Cardiac fibroblast (primary cell): Measurements from ENCODE around the gene PRR4.
A peak's percentile ranks its signal among the peaks of the same experiment; 100 is the strongest.

Source experiments
- DNase-seq, 2 donors: peaks; one replicate each; pipeline versions ENCODE4 v3.0.0 to v3.0.0-alpha.2; 2010; ENCODE audit warnings: low read depth in 2 of 2
- H3K4me3 ChIP-seq, 2 donors: replicated peaks in 1 of 2; 1 replicate in 1 of 2; 2 replicates in 1 of 2; pipeline ENCODE4 v1.5.1; 2011; ENCODE audit warnings: low read depth in 2 of 2, low read length in 2 of 2, mild to moderate bottlenecking in 2 of 2, moderate library complexity in 1 of 2
- TF ChIP-seq, protein P1 (sequence below): IDR thresholded peaks from one replicate; pipeline ENCODE4 v1.5.1; 2011; ENCODE audit warnings: low read depth, mild to moderate bottlenecking, low read length, inconsistent platforms

PRR4 gene, protein sequence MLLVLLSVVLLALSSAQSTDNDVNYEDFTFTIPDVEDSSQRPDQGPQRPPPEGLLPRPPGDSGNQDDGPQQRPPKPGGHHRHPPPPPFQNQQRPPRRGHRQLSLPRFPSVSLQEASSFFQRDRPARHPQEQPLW

DNA sequence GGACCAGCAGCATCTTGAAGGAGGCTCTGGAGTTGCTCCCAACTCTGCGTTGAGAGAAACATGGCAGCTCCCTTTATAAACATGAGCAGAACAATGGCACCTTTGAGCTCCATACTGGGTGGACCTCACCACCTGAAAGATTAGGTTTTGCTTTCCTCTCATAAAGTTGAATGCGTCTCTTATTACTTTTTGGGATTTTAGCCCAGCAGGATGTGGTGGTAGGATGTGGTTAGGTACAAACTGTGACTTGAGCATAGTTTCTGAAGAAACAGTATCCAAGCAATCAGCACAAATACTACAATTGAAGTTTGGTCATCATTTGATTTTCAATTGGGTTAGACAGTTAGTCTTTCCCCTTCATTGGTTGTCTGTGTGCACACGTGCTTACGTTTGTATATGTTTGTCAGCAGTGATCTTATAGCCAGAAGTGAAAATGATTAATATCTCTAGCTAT, at the start of gene PRR4:
Gene PRR4, minus strand, starts transcription at position 51 of the 454 bp plus-strand sequence. Its CDS starts 38 bp downstream, at position 13.
- DNase-seq, result peak in 1 of 2 donors; percentile 2
- TF ChIP-seq, protein P1, sequence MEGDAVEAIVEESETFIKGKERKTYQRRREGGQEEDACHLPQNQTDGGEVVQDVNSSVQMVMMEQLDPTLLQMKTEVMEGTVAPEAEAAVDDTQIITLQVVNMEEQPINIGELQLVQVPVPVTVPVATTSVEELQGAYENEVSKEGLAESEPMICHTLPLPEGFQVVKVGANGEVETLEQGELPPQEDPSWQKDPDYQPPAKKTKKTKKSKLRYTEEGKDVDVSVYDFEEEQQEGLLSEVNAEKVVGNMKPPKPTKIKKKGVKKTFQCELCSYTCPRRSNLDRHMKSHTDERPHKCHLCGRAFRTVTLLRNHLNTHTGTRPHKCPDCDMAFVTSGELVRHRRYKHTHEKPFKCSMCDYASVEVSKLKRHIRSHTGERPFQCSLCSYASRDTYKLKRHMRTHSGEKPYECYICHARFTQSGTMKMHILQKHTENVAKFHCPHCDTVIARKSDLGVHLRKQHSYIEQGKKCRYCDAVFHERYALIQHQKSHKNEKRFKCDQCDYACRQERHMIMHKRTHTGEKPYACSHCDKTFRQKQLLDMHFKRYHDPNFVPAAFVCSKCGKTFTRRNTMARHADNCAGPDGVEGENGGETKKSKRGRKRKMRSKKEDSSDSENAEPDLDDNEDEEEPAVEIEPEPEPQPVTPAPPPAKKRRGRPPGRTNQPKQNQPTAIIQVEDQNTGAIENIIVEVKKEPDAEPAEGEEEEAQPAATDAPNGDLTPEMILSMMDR, result no peak
- no peak within 1 kb of the TSS for H3K4me3 ChIP-seq

DNA sequence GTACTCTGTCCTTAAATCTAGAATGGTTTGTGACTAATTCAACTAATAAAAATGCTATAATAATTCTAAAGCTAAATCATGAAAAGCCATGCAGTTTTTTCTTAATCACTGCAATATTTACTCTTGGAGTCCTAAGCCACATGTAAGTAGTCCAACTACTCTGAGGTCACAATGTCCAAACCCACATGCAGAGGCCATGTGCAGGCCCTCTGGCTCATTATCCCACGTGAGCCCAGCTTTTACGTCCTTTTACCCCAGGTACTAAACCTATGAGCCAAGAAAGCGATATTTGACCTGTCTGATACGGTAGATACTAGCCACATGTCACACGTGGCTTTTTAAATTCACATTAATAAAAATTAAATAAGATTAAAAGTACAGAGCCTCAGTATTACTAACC, 47.6 kb upstream of the PRR4 start:
- no peak for DNase-seq
- H3K4me3 ChIP-seq, result no peak overlapping the region
- TF ChIP-seq, protein P1, result no peak

DNA sequence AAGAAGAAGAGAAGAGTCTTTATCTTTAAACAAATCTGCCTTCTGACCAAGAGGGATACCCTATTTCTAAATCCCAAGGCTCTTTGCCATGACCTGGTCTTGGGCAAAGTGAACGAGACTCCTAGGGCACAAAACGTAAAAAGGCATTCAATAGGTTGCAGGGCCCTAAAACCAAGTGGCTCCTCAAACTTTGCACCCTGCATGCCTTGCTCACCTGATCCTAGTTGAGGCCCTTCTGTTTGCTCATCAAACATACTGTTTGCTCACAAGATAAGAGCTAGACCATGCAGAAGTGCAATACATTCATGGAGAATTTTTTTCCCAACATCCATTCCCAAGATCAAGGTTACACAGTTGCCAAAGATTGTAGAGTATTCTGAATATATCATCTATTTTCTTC, 42.7 kb upstream of the PRR4 start:
- no peak for DNase-seq
- TF ChIP-seq, protein P1, result no peak
- no peak overlapping the region for H3K4me3 ChIP-seq

DNA sequence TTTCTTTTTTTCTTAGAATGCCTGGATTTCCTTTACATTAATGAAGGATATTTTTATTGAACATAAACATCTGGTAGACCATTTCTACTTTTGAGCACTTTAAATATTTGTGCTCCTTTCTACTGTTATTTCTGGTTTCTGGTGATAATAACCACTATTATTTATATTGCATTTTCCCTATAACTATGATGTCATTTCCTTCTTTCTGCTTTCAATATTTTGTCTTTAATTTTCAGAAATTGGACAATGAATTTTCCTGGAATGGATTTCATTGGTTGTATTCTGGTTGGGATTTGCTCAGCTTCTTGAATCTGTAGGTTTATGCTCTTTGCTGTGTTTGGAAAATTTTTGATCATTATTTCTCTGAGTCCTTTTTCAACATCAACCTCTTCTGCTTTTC, 40.0 kb upstream of the PRR4 start:
- TF ChIP-seq, protein P1, result no peak
- no peak for DNase-seq
- no peak overlapping the region for H3K4me3 ChIP-seq

DNA sequence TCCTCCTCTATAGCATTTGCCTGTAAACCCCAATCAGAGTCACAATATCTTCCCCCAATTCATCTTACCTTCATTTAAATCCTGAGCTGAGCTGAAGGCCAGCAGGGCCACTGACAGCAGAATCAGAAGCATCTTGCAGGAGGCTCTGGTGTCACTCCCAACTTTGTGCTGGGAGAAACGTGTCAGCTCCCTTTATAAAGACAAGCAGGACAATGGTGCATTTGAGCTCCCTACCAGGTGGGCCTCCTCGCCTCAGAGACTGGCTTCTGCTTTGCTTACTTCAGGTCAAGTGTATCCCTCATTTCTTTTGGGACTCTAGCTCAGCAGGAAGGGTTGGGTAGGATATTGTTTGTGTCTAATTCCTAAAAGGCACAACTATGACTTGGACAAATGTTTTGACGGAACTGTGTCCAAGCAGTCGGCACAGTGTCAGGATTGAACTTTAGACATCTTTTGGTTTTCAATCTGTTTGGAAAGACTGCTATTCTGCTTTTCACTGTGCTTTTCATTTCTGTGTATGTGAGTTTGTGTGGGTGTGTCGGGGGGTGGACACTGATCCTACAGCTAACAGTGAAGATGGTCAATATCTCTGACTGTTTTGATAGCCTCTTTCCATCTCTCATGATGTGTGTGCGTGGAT, 34.9 kb upstream of the PRR4 start, which contains the start of gene PRH1:
Gene PRH1, minus strand, starts transcription at position 170 of the 640 bp plus-strand sequence. Its CDS starts 38 bp downstream, at position 132.
- no peak for DNase-seq
- TF ChIP-seq, protein P1, result no peak
- no peak within 1 kb of the TSS for H3K4me3 ChIP-seq

DNA sequence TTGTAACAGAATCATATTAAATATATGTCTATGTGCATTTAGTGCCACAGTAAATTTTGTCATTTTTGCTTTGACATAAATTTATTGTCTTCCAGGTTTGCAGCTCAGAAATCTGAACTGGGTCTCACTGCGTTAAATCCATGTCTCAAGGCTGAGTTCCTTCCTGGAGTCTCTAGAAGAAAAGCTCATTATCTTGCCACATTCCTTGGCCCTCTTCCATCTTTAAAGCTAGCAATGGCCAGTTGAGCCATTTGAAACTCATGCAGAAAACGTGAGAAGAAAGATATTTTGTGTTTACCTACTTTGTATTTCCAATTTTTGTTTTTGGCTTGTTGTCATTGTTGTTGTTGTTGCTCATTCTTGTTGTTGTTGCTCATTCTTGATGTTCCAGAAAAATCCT, 24.1 kb upstream of the PRR4 start:
- no peak overlapping the region for H3K4me3 ChIP-seq
- peak; percentile 49 to 80 for DNase-seq
- TF ChIP-seq, protein P1, result no peak
